Esophagus squamous epithelium (tissue), 4 donors: Measurements from ENCODE around the gene IRGM.

Source experiments
- POLR2A ChIP-seq, 4 donors: fragments of 450-650 bp; IDR thresholded peaks; one replicate each; pipeline ENCODE4 v1.6.1; 2017; ENCODE audit warnings: antibody characterized with exemption in 4 of 4, mild to moderate bottlenecking in 4 of 4, moderate library complexity in 3 of 4
- TF ChIP-seq, protein P1 (sequence below), 6 experiments: fragments of 450-650 bp in 4 of 6; fragments of 200-600 bp in 2 of 6; sonication (generic) in 2 of 6; IDR thresholded peaks; one replicate each; pipeline ENCODE4 v1.5.1; 2016 to 2019; ENCODE audit warnings: antibody characterized with exemption in 6 of 6, mild to moderate bottlenecking in 4 of 6, moderate library complexity in 4 of 6

DNA sequence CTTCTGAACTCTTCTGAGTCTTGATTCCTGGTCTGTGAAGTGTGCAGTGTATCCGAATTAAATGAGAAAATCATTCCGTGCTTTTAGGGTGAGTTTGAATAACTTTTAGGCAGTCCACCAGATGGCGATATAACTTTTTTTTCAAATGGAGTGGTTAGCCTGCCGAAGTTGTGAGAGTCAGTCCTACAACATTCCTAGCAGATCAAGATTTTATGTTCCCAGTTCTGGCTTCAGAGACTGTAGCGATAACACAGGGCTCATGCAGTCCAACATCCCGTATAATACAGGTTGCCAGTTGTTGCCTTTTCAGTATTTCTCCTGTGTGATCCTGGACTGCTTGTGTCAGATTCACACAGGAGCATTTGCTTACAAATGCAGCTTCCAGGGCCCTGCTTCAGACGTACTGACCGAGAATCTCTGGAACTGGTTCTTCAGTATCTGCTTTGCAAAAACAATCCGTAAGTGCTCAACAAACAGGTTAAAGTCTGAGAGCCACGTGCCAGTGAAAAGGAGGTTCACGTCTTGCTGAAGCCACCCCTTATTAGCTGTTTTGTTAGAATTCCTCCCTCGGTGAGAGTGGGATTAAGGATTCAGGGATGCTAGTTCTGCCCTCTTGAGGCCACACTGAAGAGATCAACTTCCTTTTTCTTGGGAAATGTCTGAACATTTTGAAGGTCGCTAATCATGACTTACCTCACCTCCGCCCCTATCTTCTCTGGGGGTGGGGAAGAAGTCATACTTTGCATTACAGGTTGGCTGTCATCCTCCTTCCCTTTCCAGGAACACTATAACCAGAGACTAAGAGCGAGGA, 45.0 kb upstream of the IRGM start:
- TF ChIP-seq POLR2A (IDR thresholded peaks at IDR 0.05): no peak
- TF ChIP-seq, protein P1, sequence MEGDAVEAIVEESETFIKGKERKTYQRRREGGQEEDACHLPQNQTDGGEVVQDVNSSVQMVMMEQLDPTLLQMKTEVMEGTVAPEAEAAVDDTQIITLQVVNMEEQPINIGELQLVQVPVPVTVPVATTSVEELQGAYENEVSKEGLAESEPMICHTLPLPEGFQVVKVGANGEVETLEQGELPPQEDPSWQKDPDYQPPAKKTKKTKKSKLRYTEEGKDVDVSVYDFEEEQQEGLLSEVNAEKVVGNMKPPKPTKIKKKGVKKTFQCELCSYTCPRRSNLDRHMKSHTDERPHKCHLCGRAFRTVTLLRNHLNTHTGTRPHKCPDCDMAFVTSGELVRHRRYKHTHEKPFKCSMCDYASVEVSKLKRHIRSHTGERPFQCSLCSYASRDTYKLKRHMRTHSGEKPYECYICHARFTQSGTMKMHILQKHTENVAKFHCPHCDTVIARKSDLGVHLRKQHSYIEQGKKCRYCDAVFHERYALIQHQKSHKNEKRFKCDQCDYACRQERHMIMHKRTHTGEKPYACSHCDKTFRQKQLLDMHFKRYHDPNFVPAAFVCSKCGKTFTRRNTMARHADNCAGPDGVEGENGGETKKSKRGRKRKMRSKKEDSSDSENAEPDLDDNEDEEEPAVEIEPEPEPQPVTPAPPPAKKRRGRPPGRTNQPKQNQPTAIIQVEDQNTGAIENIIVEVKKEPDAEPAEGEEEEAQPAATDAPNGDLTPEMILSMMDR (IDR thresholded peaks at IDR 0.05): peak; percentile 15 to 64 (median 38)
